ENCODE data around the gene CLSTN2.

CLSTN2 gene

DNA sequence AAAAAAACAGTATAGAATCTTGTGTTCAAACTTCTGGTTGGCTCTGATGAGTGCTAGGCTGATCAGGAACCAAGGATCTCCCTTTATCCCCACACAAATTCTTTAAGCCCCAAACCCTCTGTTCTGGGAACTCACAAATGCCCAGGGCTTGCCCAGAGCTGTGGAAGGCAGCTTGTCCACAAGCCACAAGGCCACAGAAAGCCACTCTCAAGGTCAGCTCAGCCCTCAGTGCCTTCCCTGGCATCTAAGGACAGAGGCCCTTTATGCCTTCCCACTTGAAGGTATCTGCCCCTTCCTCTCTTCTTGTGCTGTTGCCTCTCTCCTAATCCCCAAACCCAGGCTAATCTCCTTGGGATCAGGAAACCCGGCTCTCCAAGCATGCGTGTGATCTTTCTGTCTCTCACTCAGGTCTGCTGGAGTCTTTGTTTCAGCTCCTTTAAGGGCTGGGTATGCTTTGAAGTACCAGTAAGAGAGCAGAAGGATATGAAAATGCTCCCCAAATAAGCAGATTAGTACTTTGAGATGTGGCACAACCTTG is 597.9 kb downstream of the CLSTN2 start:
- no peak overlapping the region for H2BK5ac ChIP-seq (ENCODE audit: low read depth, low read length, poor library complexity)

DNA sequence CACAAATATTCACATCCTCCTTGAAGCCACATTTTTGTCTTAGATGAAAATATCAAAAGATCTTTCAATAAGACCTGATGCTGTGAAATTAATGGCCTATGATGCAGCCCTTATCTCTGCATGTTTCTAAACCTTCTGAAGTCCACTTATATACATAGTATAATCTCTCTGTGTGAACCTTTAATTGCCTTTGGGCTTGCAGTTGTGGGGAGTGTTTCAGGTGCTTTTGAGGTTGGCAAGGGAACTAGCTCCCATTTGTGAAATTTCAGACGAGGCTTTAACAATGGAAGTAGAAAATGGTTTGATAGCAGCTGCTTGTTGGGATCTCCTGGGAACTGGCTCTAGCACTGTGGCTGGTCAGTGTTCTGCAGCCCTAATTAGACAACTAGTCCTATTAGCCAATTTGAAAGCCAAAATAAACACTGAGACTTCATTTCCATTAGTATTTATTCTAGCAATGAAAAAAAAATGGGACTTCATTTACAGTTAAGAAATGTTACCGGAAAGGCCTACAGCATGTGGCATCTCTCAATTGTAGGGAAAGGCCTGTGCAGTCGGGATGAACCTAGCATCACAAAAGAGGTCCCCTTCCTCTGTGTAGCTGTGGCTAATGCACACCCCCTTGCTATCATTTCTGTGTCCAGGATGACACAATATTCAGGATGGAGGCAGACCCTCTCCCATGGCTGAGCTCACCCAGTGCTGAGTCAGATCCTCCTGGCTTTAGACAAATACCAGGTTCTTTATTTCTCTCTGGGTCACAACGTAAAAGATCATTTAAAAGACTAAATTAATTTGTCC is 602.1 kb downstream of the CLSTN2 start:
- Histone ChIP-seq H3K79me1 (ENCODE audit: low read length) (no peaks in the 10 kb centered on the region), H3K36me3 (ENCODE audit: control insufficient read depth in 1 of 2, insufficient read depth in 2 of 2, low read length in 2 of 2) (peaks cover 3 to 8% of the 10 kb centered on the region in 2 experiments), H3K4me2 (ENCODE audit: low read length) (no peak overlapping the region), H3K18ac (ENCODE audit: low read length) (no peak overlapping the region), H4K12ac (ENCODE audit: low read depth, low read length) (no peak overlapping the region), H3K4me1 (ENCODE audit: control insufficient read depth in 1 of 2, insufficient read depth in 2 of 2, low read length in 2 of 2) (no peaks in the 10 kb centered on the region), H3K9me3 (ENCODE audit: insufficient read depth, low read depth, low read length) (no peaks in the 10 kb centered on the region), H3K4ac (ENCODE audit: low read depth, low read length) (no peak overlapping the region), H2BK120ac (ENCODE audit: insufficient read depth, low read length, poor library complexity) (no peak overlapping the region), H3K4me3 (ENCODE audit: low read depth, low read length) (no peak overlapping the region), H3K79me2 (ENCODE audit: control insufficient read depth, insufficient read depth, low read length, poor library complexity) (no peaks in the 10 kb centered on the region), H3K27ac (ENCODE audit: low read depth, low read length) (no peak overlapping the region), H3K14ac (ENCODE audit: low read length) (no peak overlapping the region), H2AFZ (ENCODE audit: insufficient read depth, low read length, poor library complexity) (no peak overlapping the region), H4K91ac (ENCODE audit: low read depth, low read length) (no peak overlapping the region), H2BK12ac (ENCODE audit: low read length) (no peak overlapping the region), H2AK5ac (ENCODE audit: low read length) (no peak overlapping the region), H4K8ac (ENCODE audit: low read depth, low read length) (no peak overlapping the region), H3K9ac (ENCODE audit: low read length) (no peak overlapping the region), H3K23ac (ENCODE audit: low read length) (no peak overlapping the region), H2BK5ac (ENCODE audit: low read depth, low read length, poor library complexity) (no peak overlapping the region), H3K27me3 (ENCODE audit: insufficient read depth, low read length) (no peaks in the 10 kb centered on the region)
- WGBS (ENCODE audit: extremely low coverage, insufficient coverage, insufficient read length): no CpG with 5 or more reads among the region's 4 CpGs
- DNase-seq: no peak

More for the DNA sequence above, 597.9 kb downstream of the CLSTN2 start:
- H3K4me3 ChIP-seq (ENCODE audit: low read depth, low read length): no peak overlapping the region
- no peak overlapping the region for H4K8ac ChIP-seq (ENCODE audit: low read depth, low read length)
- H3K9ac ChIP-seq (ENCODE audit: low read length): no peak overlapping the region
- H3K14ac ChIP-seq (ENCODE audit: low read length): no peak overlapping the region
- H3K79me2 ChIP-seq (ENCODE audit: control insufficient read depth, insufficient read depth, low read length, poor library complexity): no peaks in the 10 kb centered on the region
- H2AFZ ChIP-seq (ENCODE audit: insufficient read depth, low read length, poor library complexity): no peak overlapping the region
- no peak overlapping the region for H3K18ac ChIP-seq (ENCODE audit: low read length)
- no peak overlapping the region for H3K23ac ChIP-seq (ENCODE audit: low read length)
- H2BK12ac ChIP-seq (ENCODE audit: low read length): no peak overlapping the region
- no peaks in the 10 kb centered on the region for H3K27me3 ChIP-seq (ENCODE audit: insufficient read depth, low read length)
- no peak overlapping the region for H3K4me2 ChIP-seq (ENCODE audit: low read length)
- no peaks in the 10 kb centered on the region for H3K9me3 ChIP-seq (ENCODE audit: insufficient read depth, low read depth, low read length)
- H2BK120ac ChIP-seq (ENCODE audit: insufficient read depth, low read length, poor library complexity): no peak overlapping the region
- no peak overlapping the region for H4K12ac ChIP-seq (ENCODE audit: low read depth, low read length)
- peaks cover 0 to 5% of the 10 kb centered on the region in 2 experiments for H3K4me1 ChIP-seq (ENCODE audit: control insufficient read depth in 1 of 2, insufficient read depth in 2 of 2, low read length in 2 of 2)
- DNase-seq: no peak
- peaks cover 2% of the 10 kb centered on the region for H3K79me1 ChIP-seq (ENCODE audit: low read length)
- no peak overlapping the region for H2AK5ac ChIP-seq (ENCODE audit: low read length)
- peaks cover 3 to 6% of the 10 kb centered on the region in 2 experiments for H3K36me3 ChIP-seq (ENCODE audit: control insufficient read depth in 1 of 2, insufficient read depth in 2 of 2, low read length in 2 of 2)
- H3K4ac ChIP-seq (ENCODE audit: low read depth, low read length): no peak overlapping the region
- no CpG with 5 or more reads among the region's 2 CpGs for WGBS (ENCODE audit: extremely low coverage, insufficient coverage, insufficient read length)
- no peak overlapping the region for H3K27ac ChIP-seq (ENCODE audit: low read depth, low read length)
- H4K91ac ChIP-seq (ENCODE audit: low read depth, low read length): no peak overlapping the region

DNA sequence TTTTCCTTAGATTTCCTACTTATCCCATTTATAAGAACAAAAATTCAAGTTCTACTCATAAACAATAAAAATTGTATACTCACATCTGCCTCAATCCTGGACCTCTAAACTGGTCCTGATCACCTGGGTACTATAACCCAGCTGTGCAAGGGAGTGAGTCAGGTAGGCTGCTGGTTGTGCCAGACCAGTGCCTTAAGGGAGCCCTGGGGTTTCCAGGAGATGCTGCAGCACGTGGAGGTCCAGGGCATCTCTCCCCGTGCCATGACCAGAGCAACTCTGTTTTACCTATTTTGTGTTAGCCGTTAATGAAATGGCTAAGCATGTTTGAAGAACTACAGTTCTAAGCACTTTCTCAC is 602.7 kb downstream of the CLSTN2 start:
- H2AK5ac ChIP-seq (ENCODE audit: low read length): no peak overlapping the region
- H4K8ac ChIP-seq (ENCODE audit: low read depth, low read length): no peak overlapping the region
- H3K9ac ChIP-seq (ENCODE audit: low read length): no peak overlapping the region
- H3K4ac ChIP-seq (ENCODE audit: low read depth, low read length): no peak overlapping the region
- no peak overlapping the region for H2AFZ ChIP-seq (ENCODE audit: insufficient read depth, low read length, poor library complexity)
- no peak overlapping the region for H4K12ac ChIP-seq (ENCODE audit: low read depth, low read length)
- H3K18ac ChIP-seq (ENCODE audit: low read length): no peak overlapping the region
- no peak overlapping the region for H3K4me3 ChIP-seq (ENCODE audit: low read depth, low read length)
- H3K4me2 ChIP-seq (ENCODE audit: low read length): no peak overlapping the region
- no peak overlapping the region for H3K23ac ChIP-seq (ENCODE audit: low read length)
- no peak overlapping the region for H2BK5ac ChIP-seq (ENCODE audit: low read depth, low read length, poor library complexity)
- no peaks in the 10 kb centered on the region for H3K4me1 ChIP-seq (ENCODE audit: control insufficient read depth in 1 of 2, insufficient read depth in 2 of 2, low read length in 2 of 2)
- H3K79me1 ChIP-seq (ENCODE audit: low read length): no peaks in the 10 kb centered on the region
- no CpG with 5 or more reads among the region's 3 CpGs for WGBS (ENCODE audit: extremely low coverage, insufficient coverage, insufficient read length)
- no peak for DNase-seq
- H3K9me3 ChIP-seq (ENCODE audit: insufficient read depth, low read depth, low read length): no peaks in the 10 kb centered on the region
- H2BK120ac ChIP-seq (ENCODE audit: insufficient read depth, low read length, poor library complexity): no peak overlapping the region
- peaks cover 3 to 8% of the 10 kb centered on the region in 2 experiments for H3K36me3 ChIP-seq (ENCODE audit: control insufficient read depth in 1 of 2, insufficient read depth in 2 of 2, low read length in 2 of 2)
- no peak overlapping the region for H4K91ac ChIP-seq (ENCODE audit: low read depth, low read length)
- H2BK12ac ChIP-seq (ENCODE audit: low read length): no peak overlapping the region
- no peaks in the 10 kb centered on the region for H3K79me2 ChIP-seq (ENCODE audit: control insufficient read depth, insufficient read depth, low read length, poor library complexity)
- no peak overlapping the region for H3K14ac ChIP-seq (ENCODE audit: low read length)
- H3K27ac ChIP-seq (ENCODE audit: low read depth, low read length): no peak overlapping the region
- H3K27me3 ChIP-seq (ENCODE audit: insufficient read depth, low read length): no peaks in the 10 kb centered on the region

DNA sequence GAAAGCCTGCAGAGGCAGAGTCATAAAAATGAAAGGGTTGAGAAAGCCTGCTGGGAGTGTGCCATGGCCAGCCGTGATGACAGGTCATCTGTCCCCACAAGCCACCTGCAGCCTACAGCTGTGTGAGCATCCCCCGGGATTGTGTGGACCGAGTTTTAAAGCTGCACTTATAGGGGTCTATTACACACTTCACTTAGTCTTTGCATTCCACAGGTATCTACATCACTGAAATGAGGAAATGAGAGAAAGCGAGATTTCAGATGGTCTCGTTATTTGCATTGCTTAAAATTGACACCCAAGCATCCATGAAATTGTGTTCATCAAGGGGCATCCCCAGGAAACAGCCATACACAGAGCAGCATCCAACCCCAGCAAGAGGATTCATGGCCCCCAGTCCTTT is 605.3 kb downstream of the CLSTN2 start:
- H3K4me1 ChIP-seq (ENCODE audit: control insufficient read depth in 1 of 2, insufficient read depth in 2 of 2, low read length in 2 of 2): no peaks in the 10 kb centered on the region
- H3K4me2 ChIP-seq (ENCODE audit: low read length): no peak overlapping the region
- H4K91ac ChIP-seq (ENCODE audit: low read depth, low read length): no peak overlapping the region
- H3K79me1 ChIP-seq (ENCODE audit: low read length): no peaks in the 10 kb centered on the region
- H2BK5ac ChIP-seq (ENCODE audit: low read depth, low read length, poor library complexity): no peak overlapping the region
- H3K27me3 ChIP-seq (ENCODE audit: insufficient read depth, low read length): no peaks in the 10 kb centered on the region
- no peak overlapping the region for H3K9ac ChIP-seq (ENCODE audit: low read length)
- H4K8ac ChIP-seq (ENCODE audit: low read depth, low read length): no peak overlapping the region
- H4K12ac ChIP-seq (ENCODE audit: low read depth, low read length): no peak overlapping the region
- DNase-seq: no peak
- H2AK5ac ChIP-seq (ENCODE audit: low read length): no peak overlapping the region
- no peak overlapping the region for H2BK12ac ChIP-seq (ENCODE audit: low read length)
- H3K79me2 ChIP-seq (ENCODE audit: control insufficient read depth, insufficient read depth, low read length, poor library complexity): no peaks in the 10 kb centered on the region
- no peak overlapping the region for H2BK120ac ChIP-seq (ENCODE audit: insufficient read depth, low read length, poor library complexity)
- H3K9me3 ChIP-seq (ENCODE audit: insufficient read depth, low read depth, low read length): peaks cover 1% of the 10 kb centered on the region
- no peak overlapping the region for H3K14ac ChIP-seq (ENCODE audit: low read length)
- no peak overlapping the region for H3K4ac ChIP-seq (ENCODE audit: low read depth, low read length)
- H3K4me3 ChIP-seq (ENCODE audit: low read depth, low read length): no peak overlapping the region
- no peak overlapping the region for H3K18ac ChIP-seq (ENCODE audit: low read length)
- H3K27ac ChIP-seq (ENCODE audit: low read depth, low read length): no peak overlapping the region
- no peak overlapping the region for H2AFZ ChIP-seq (ENCODE audit: insufficient read depth, low read length, poor library complexity)
- H3K36me3 ChIP-seq (ENCODE audit: control insufficient read depth in 1 of 2, insufficient read depth in 2 of 2, low read length in 2 of 2): peaks cover 0 to 2% of the 10 kb centered on the region in 2 experiments
- no peak overlapping the region for H3K23ac ChIP-seq (ENCODE audit: low read length)
- WGBS (ENCODE audit: extremely low coverage, insufficient coverage, insufficient read length): no CpG with 5 or more reads among the region's 5 CpGs
